Measurements from ENCODE around the gene SPNS2.

Gene SPNS2

GRCh38 chr17:4482338-4483011 lies 16.2 kb upstream of the SPNS2 start:
- no peak for DNase-seq

DNA sequence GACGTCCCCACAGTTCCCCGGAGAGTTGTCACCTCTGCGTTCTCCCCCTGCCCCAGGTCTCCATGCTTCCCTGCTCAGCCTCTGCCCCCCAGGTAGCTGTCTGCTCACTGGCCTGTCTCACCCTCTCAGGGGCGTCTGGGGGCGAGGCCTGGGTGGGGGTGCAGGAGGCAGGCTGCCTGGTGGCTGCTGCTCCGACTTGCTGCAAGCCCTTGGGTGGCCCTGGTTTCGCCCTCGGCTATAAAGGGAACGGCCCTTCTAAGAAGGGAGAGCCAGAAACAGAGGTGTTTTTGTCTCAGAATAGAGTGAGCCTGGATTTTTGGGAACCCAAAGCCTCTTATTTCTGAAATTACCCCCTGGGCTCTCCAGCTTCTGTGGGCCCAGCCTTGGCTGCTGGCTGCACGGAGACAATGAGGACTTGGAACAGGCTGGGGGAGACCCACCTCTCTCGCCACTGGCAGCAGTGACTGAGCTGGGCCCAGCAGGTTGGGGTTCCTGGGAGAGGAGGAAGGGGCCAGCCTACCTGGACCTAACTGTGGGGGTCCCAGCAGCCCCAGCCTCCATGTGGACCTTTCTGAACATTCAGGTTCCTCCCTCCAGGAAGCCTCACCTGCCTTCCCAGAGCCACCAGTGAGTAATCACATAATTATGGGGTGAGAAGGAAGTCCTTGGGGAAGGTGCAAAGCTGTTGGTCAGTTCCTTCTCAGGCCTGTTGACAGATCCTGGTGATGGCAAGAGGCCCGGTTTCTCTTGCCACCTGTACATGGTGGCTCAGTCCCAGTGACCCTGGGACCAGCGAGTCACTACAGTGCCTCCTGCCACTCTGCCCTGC lies 15.5 kb upstream of the SPNS2 start:
- DNase-seq: no peak

DNA sequence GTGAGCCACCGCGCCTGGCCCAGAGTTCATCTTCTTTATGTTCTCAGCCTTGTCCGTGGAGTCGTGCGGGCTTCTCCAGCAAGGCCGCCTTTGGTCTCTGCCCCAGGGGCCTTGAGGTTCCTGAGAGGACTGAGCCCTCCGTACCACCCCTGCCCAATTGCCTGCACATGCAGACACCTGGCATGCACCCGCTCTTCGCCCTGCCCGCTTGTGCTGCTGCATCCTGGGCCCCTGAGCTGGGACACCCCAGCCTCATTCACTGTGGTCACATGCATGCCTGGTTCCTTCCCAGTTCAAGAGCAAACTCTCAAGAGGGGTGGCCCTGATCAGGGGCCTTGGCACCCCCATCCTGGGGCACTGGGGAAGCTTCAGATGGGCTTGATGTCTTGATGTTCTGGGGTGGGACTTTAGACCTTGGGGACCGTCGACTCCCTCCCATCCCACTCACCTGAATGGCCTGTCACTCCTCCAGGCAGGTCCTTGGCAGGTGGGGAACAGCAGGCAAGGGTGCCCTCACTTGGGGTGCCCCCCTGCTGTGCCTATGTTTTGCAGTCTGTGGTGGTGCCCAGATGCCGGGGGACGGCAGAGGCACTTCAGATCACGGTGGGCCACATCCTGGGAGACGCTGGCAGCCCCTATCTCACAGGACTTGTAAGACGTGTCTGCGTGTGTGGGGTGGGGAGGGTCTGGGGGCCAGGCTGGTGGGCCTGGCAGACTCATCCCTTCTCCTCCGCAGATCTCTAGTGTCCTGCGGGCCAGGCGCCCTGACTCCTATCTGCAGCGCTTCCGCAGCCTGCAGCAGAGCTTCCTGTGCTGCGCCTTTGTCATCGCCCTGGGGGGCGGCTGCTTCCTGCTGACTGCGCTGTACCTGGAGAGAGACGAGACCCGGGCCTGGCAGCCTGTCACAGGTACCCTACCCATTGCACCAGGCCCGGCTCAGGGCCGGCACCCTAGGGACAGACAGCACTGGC lies 12.7 kb upstream of the SPNS2 start:
- DNase-seq: peak; percentile 57

GRCh38 chr17:4487296-4487695 lies 11.4 kb upstream of the SPNS2 start:
- no peak for DNase-seq

- DNase-seq: no peak
These were observed 10.6 kb upstream of the SPNS2 start for GRCh38 chr17:4487820-4488716.

DNA sequence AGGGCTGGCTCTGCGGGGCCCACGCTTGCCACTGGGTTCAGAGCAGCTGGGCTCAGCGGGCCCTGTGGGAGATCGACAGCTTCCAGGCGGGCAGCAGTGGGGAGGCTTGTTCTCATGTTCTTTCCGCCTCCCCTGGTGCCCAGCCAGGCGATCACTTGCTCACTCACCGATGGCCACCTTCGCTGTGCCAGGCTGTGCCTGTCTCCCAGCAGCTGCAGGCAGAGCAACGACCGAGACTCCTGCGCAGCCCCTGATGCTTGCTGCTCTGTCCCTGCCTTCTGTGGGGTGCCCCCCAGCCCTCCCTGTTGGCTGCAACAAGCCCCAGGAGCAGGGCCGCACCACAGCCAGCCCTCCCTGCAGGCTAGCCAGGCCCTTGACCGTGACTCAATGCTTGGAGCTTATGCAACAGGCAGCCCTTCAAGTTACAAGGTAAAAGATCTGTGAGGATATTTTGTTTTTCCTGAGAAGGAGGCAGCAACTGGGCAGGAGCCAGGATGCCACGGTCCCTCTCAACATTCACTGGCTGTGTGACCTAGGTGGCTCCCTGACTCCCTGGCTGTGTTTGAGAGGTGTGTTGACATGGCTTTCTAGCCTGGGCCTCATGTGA lies 9.6 kb upstream of the SPNS2 start:
- no peak for DNase-seq

GRCh38 chr17:4490109-4490591 lies 8.5 kb upstream of the SPNS2 start:
- no peak for DNase-seq

- no peak for DNase-seq
These were observed 8.0 kb upstream of the SPNS2 start for GRCh38 chr17:4490637-4491061.

DNA sequence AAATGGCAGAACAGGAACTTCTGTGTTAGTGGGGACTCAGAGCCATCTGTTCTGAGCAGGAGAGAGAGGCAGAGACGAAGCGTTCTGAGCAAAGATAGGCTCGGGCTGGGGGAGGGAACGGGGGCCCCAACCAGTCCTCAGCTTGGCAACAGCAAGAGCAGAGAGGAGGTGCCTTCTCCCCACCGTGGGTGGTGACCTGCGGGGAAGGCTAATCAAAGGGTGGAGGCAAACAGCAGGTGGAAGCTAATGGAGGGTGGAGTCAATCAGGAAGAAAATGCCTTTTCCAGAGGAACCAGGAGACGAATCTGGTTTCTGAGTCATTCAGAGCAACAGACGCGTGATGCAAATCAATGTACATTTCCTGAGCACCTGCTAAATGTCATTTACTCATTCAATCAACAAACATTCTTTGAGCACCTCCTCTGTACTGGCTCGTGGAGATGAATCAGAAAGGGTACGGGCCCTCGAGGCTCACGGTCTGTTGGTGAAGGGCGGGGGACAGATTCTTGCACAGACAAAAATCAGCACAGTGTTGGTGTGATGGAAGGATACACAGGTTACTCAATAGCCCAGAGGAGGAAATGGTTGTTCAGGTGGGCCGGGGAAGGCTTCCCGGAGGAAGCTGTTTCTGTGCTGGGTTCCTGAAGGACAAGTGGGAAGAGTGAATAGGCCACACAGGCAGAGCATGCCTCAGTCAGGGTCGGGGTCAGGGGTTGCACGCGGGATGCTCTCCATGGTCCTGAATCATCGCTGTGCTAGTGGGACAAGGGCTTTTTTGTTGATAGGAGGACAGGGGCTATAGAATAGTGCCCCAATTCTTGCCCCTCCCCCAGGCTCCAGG lies 5.7 kb upstream of the SPNS2 start:
- DNase-seq: no peak

- no peak for DNase-seq
These were observed 1.4 kb upstream of the SPNS2 start for GRCh38 chr17:4497101-4497824.

GRCh38 chr17:4499431-4500190 lies 930 bp downstream of the SPNS2 start:
- DNase-seq: peak; percentile 30

GRCh38 chr17:4500191-4500571 lies 1.5 kb downstream of the SPNS2 start:
- DNase-seq: no peak

DNA sequence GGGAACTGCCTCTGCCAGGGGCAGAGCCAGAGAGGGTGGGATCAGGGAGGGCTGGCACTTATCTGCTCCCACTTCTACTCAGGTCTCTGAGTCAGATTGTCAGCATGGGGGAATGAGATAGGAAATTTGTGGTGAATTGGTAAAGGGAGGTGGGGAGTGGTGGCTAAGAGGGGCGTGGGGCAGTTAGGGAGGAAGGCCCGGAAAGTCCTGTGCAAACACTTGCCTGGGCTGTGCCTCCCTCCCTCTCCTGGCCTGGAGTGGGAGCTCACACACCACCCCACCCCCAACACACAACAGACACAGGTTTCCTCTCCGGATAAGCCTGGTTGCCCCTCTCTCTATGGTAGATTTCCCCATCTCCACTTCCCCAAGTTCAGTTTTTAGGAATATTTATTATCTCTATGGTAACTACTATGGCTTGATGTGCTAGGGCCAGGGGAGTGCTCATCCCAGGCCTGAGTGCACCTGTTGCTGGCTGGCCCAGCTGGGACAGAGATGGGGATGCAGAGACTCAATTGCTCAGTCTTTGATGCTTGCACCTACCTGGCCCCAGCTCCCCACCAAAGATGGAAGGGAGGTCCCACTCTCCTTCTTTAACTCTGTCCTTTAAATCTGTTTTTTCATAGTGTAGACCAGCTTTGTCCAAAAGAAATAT lies 2.7 kb downstream of the SPNS2 start:
- no peak for DNase-seq

GRCh38 chr17:4502466-4503154 lies 3.9 kb downstream of the SPNS2 start:
- no peak for DNase-seq

- no peak for DNase-seq
These were observed 4.8 kb downstream of the SPNS2 start for GRCh38 chr17:4503283-4504025.

DNA sequence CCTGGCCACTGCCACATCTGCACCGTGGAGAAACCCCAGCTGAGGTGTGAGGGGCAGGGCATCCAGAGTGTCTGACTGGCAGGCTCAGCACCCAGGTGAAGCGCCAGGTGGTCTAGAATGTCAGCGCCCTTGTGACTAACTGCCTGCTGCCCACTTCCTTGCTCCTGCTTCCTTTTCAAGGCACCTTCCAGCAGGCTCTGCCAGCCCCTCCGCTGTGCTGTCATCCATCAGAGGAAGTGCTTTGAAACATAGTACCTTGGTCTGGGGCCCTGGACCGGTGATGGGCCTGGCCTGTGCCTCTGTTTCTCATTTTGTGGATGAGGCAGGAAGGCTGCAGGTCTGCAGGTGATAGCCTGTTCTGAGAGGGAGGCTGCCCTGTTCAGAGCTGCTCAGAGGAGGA lies 5.5 kb downstream of the SPNS2 start:
- no peak for DNase-seq

DNA sequence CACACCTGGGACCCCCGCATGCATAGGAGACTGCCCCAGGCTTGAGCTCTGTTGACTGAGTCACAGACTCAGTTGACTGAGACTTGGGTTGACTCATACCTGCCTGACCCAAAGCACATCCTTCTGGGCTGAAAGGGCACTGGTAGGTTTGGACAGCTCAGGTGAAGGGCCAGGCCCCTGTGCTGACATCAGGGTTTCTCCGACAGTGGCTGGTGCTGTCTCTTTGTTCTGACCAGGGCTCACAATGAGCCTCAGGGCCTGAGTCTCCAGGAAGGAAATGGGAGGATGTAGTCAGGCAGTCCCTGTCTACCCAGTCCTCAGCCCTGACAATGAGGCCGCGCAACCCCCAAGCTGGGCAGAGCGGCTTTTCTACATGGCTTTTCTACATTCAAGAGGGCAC lies 6.5 kb downstream of the SPNS2 start:
- DNase-seq: no peak
